GM18511 (cell line): ENCODE measurements around the gene TMPRSS12.
"Not testable (repeated sequence)": the region's sequence is repeated elsewhere in the genome, so short reads cannot be mapped to it uniquely, and the experiment has no call there.

ENCODE experiments used
- ATAC-seq: cut with Tn5 transposase; IDR thresholded peaks from one replicate; pipeline ENCODE4 v1.9.1; 2021; ENCODE audit warnings: mild to moderate bottlenecking, moderate library complexity; ENCODE audit not compliant: unreplicated experiment

TMPRSS12 gene

DNA sequence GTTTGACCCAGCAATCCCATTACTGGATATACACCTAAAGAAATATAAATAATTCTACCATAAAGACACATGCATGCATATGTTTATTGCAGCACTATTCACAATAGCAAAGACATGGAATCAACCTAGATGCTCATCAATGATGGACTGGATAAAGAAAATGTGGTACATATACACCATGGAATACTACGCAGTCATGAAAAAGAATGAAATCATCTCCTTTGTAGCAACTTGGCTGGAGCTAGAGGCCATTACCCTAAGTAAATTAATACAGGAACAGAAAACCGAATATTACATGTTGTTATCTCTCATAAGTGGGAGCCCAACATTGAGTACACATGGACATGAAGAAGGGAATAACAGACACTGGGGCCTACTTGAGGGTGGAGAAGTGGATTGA lies 13.0 kb downstream of the TMPRSS12 start:
- not testable (repeated sequence) for ATAC-seq

DNA sequence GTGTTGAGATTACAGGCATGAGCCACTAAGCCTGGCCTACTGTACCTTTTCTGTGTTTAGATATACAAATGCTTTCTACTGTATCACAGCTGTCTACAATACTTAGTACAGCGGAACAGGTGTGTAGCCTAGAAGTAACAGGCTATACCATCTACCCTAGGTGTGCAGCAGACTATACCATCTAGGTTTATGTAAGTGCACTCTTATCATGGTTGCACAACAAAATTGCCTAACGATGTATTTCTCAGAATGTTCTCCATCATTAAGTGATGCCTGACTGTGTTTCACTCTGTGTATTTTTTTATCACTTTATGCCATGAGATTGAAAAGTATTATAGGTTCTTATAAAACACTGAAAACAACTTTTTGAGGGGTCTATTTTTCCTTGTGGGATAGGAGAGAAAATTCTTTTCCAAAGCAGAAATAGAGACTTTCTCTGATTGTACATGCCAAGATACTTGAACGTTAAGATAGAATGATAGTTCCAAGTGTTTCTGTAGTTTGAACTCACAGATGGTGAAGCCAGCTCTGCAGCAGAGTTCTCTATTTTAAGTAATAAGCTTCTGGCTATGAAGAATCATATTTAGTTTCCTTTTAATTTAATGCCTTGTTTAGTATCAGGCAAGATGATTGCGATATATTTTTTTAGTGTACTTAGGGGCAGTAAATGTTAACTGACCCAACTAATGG lies 17.0 kb downstream of the TMPRSS12 start:
- no peak for ATAC-seq

DNA sequence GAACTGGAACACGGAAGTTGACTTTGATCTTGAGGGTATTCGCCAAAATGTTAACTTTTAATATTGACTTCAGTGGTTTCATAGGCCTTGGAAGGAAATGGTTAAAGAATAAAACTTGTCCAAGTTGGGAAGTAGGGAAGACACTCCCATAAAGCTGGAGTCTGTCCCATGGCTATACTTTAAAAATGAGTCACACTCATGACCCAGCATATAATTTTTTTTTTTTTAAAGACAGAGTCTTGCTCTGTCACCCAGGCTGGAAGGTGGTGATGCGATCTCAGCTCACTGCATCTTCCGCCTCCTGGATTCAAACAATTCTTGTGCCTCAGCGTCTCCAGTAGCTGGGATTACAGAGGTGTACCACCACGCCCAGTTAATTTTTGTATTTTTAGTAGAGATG lies 19.6 kb downstream of the TMPRSS12 start:
- no peak for ATAC-seq

DNA sequence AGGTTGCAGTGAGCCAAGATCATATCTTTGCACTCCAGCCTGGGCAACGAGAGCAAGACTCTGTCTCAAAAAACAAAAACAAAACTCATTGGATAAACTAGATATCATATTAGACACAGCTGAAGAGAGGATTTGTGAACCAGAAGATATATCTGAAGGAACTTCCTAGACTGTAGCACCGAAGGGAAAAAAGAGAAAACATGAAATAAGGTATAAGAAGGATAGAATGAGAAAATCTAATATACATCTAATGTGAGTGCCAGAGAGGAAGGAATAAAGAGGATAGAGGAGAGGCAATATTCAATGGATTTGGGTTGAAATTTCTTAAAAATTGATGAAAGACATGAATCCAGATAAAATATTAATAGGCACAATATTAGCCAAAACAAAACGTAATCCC lies 22.5 kb downstream of the TMPRSS12 start:
- no peak for ATAC-seq

DNA sequence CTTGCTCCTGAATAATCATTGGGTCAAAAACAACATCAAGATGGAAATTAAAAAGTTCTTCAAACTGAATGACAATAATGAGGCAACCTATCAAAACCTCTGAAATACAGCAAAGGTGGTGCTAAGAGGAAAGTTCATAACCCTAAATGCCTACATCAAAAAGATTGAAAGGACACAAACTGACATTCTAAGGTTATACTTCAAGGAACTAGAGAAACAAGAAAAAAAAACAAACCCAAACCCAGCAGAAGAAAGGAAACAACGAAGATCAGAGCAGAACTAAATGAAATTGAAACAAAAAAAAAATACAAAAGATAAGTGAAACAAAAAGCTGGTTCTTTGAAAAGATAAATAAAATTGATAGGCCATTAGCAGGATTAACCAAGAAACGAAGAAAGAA lies 26.2 kb downstream of the TMPRSS12 start:
- ATAC-seq: not testable (repeated sequence)

DNA sequence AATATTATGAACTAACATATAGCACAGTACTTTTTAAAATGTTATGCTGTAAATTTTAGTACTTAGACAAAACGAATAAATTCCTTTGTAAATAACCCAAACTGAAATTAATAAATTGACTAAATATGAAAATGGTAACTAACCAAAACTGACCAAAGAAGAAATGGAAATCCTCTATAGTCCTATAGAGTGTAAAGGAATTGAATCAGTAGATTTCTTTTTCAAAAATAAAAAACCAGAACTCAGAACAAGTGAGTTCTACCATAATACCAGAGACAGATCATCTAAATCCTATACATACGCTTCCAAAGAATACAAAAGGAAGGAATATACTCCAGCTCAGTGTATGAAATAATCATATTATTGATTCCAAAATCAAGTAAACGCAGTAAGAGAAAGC lies 39.8 kb downstream of the TMPRSS12 start:
- no peak for ATAC-seq

DNA sequence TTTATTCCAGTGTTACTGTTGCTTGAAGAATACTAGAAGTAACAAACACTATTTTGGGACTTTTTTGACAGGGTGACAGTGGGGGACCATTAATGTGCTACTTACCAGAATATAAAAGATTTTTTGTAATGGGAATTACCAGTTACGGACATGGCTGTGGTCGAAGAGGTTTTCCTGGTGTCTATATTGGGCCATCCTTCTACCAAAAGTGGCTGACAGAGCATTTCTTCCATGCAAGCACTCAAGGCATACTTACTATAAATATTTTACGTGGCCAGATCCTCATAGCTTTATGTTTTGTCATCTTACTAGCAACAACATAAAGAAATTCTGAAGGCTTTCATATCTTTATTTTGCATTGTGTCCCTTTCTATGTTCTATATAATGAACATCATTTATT lies 44.5 kb downstream of the TMPRSS12 start:
- no peak for ATAC-seq

DNA sequence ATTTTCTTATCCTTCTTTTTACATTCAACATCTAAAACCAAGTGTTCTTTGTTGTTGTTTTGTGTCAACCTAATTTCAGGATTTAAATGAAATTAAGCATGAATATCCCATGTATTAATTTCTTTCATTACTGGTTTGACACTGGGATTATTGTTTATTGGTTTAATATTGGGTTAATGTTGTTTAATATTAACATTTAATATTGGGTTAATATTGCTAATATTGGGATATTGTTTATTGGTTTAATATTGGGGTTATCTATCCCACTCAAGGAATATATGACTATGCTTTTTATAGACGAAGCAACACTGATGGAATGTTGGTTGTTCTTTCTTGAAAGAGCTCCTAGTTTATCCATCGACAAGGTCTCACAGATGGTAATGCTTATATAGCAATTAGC lies 45.9 kb downstream of the TMPRSS12 start:
- ATAC-seq: no peak

DNA sequence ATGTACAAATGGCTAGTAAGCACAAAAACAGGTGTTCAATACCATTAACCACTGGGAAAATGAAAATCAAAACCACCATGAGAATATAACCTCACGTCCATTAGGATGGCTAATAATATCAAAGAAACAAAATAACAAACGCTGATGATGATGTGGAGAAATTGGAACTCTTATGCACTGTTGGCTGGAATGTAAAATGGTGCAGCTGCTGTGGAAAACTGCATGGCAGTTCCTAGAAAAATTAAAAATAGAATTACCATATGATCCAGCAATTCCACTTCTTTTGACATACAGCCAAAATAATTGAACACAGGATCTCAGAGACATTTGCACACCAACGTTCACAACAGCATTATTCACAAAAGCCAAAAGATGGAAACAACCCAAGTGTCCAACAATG lies 51.5 kb downstream of the TMPRSS12 start:
- ATAC-seq: no peak

DNA sequence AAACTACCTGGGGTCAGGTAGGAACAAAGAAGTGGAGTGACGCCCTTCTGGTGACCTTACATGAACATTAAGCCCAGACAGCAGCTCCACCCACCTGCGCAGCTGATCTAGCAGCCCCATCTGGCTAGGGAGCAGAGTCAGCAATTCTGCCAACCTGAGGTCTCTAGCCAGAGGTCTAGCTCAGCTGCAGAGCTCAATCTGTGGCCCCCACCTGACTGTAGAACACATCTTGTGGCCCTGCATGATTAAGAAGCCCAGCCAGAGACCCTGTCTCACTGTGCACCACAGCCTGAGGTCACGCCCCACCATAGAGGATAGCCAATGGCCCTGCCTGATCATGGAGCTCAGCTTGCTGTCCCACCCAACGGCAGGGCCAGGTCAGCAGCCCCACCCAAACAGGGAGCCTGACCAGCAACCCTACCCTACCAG lies 59.0 kb downstream of the TMPRSS12 start:
- ATAC-seq: no peak

DNA sequence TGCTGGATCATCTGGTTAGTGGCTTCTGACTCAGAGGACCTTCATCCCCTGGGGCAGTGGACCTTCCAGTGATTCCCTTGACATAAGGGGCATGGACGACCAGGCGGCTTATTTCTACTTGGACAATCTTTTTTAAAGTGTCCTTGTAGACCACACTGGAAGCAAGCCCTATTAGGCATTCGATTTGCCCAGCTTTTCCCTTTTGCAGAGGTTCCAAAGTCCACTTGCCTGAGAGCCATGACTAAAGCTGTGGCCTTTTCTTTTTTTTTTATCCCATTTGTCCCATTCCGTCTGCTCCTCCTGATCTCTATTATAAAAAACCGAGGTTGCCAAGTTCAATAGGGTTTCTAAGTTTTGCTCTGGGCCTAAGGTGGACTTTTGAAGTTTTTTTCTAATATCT lies 65.8 kb downstream of the TMPRSS12 start:
- not testable (repeated sequence) for ATAC-seq

DNA sequence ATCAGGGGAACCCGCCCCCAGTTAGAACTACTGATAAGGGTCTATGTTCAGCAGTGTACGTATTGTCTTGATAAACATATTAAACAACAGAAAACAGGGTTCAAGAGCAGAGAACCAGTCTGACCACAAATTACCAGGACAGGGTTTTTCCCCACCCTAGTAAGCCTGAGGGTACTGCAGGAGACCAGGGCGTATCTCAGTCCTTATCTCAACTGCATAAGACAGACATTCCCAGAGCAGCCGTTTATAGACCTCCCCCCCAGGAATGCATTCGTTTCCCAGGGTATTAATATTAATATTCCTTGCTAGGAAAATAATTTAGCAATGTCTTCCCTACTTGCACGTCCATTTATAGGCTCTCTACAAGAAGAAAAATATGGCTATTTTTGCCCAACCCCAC lies 69.6 kb downstream of the TMPRSS12 start:
- ATAC-seq: not testable (repeated sequence)

DNA sequence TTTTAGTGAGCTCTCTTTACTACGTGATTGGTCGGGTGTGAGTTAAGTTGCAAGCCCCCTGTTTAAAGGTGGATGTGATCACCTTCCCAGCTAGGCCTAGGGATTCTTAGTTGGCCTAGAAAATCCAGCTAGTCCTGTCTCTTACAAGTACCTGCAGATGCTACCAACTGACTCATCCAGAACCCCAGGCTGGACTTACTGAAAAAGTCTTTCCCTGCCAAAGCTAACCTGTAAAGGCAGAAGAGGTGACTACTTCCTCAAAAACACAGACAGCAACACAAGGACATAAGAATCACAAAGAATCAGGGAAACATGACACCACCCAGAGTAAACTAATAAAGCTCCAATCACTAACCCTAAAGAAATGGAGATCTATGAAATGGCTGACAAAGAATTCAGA lies 70.5 kb downstream of the TMPRSS12 start:
- ATAC-seq: no peak

DNA sequence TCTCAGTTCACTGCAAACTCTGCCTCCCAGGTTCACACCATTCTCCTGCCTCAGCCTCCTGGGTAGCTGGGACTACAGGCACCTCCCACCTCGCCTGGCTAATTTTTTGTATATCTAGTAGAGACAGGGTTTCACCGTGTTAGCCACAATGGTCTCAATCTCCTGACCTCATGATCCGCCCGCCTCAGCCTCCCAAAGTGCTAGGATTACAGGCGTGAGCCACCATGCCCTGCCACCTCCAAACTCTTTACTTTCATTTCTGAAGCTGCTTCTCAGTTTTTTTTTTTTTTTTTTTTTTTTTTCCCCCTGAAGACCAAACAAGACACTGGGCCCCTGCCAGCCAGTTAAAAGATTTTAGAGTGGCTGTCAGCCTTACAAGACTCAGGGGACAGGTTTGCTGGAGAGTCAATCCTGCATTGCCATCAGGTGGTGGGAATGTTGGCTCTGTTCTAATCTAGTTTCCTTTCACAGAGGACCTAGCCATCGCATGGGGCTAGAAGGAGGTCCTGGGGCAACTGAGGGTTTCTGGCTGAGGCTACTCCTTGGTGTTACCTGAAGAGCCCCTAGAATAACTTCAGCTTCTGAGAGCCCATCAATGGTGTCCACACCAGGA lies 72.3 kb downstream of the TMPRSS12 start:
- no peak for ATAC-seq

DNA sequence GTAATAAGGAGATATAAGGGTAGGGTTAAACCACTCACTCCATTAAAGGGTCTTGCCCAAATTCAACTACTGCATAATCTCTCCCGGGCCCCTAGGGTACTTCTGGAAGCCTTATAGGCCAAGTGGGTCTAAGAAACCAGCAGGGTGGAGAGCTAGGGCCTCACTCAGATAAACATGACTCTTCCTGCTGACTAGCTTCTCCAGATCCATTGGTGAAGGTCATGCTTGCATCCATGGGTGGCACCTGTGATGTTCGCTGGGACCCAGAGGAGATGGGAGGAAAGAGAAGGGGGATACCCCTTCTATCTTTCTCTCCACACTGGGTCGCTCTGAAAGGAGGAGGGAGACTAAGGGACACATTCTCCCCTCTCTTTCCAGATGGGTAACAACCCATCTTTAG lies 73.6 kb downstream of the TMPRSS12 start:
- no peak for ATAC-seq

DNA sequence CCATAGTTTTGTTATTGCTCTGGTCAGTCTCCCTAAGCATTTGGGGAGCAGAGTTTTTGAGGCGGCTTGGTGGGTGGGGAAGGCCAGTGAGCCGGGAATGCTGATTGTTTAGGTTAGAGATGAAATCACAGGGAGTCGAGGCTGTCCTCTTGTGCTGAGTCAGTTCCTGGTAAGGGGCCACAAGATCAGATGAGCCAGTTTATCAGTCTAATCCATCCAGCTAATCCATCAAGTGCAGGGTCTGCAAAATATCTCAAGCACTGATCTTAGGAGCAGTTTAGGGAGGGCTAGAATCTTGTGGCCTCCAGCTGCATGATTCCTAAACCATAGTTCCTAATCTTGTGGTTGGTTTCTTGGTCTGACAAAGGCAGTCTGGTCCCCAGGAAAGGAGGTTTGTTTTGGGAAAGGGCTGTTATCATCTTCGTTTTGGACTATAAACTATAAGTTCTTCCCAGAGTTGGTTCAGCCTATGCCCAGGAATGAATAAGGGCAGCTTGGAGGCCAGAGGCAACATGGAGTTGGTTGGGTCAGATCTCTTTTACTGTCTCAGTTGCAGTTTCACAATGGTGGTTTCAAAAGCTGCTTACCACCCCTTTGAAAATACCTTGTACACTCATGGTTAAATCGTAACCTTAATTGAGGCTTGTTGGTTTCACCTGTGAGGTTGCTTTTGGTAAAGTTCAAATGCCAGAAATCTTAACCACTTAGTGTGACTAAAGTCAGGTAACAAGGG lies 76.0 kb downstream of the TMPRSS12 start:
- ATAC-seq: peak; percentile 66

DNA sequence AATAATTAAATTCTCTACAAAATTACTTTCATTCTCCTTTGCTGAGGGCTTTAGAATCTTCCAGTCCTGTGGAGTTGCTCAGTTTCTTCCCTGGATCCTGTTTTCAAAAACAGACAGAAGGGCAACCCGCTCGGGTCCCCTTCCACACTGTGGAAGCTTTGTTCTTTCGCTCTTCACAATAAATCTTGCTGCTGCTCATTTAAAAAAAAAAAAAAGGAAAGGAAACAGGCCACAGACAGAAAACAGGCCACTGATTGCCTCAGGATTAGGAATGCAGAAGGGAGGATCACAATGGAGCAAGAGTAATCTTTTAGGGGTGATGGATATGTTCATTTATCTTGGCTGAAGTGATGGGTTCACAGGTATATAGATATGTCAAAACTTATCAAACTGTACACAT lies 80.1 kb downstream of the TMPRSS12 start:
- no peak for ATAC-seq

DNA sequence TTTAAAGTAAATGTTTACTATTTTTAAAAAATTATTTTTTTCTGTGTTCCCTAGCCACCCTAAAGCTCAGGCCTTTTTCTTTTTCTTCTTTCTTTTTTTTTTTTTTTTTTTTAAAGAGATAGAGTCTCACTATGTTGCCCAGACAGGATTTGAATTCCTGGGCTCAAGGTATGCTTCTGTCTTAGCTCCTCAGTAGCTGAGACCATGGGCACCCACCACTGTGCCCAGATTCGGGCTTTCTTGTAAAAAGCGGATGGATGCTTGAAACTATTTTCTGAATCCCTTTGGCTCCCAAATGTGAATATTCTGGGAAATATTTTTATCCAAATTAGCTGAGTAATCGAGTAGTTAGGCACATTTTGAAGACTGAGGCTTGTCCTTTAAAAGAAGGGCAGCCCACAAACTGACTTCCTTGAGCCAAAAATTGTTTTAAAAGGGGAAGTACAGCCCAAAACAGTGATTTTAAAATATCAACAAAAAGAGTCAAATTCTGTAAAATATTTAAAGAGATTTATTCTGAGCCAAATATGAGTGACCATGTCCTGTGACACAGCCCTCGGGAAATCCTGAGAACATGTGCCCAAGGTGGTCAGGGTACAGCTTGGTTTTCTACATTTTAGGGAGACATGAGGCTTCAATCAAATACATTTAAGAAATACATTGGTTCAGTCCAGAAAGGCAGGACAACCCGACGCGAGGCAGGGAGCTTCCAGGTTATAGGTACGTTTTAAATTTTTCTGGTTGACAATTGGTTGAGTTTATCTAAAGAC lies 80.8 kb downstream of the TMPRSS12 start:
- ATAC-seq: no peak

DNA sequence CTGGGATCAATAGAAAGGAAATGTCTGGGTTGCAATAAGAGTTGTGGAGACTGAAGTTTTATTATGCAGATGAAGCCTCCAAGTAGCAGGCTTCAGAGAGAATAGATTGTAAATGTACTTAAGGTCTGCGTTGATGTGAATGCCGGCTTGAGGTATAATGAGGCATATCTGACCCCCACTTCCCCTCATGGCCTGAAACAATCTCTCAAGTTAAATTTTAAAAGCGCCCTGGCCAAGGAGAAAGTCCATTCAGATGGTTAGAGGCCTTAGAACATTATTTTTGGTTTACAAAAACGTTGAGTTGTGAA lies 81.4 kb downstream of the TMPRSS12 start:
- ATAC-seq: no peak

DNA sequence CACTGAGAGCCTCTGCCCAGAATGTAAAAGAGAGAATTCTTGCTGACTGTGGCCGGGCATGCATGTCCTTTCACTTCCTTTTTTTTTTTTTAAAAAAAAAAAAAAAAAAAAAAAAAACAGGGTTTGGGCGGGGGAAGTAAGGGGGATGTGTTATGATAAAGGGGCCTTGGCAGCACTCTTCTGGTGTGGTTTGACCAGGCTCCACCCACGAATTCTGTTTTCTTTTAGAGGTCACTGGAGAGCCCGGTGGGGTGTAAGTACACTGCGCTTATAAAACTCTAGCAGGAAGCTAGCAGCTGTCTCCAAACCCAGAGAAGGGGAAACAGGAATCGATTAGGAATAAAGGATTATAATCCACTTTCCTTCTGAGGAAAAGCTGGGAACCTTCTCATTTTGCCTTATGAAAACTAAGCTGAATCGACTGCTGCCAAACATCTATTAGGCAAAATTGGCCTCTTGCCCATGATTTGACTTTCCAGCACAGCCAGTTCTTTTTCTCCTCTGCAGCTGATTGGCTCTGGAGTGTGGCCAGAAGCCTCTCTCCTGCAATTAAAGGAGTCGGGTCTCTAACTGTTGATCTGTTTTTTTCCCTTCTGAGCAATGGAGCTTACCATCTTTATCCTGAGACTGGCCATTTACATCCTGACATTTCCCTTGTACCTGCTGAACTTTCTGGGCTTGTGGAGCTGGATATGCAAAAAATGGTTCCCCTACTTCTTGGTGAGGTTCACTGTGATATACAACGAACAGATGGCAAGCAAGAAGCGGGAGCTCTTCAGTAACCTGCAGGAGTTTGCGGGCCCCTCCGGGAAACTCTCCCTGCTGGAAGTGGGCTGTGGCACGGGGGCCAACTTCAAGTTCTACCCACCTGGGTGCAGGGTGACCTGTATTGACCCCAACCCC lies 82.0 kb downstream of the TMPRSS12 start:
- peak; percentile 93 for ATAC-seq

DNA sequence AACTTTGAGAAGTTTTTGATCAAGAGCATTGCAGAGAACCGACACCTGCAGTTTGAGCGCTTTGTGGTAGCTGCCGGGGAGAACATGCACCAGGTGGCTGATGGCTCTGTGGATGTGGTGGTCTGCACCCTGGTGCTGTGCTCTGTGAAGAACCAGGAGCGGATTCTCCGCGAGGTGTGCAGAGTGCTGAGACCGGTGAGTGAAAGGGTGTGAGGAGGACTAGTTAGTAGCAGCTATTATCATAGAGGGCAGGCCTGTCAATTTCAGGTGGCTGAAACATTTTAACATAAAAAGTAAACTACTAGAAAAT lies 82.6 kb downstream of the TMPRSS12 start:
- ATAC-seq: no peak
